ENCODE data around the gene BSCL2.

DNA sequence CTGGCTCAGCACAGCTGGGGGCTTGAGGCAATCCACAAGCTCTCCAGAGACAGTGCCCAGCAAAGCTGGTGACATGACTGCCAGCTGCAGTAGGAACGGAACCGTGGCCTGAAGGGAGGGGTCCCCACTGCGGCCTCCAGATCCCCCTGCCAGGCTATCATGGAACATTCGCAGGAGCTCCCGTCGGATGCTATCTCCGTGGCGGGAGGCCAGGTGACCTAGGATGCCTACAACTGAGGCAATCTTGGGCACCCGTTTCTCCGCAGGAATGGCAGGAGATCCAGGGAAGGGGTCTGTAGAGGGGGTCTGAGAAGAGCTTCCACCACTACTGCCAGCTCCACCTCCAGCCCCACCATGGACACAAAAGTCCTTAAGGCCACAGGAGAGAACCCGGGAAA, 58.3 kb downstream of the BSCL2 start:
- TF ChIP-seq, protein P1, sequence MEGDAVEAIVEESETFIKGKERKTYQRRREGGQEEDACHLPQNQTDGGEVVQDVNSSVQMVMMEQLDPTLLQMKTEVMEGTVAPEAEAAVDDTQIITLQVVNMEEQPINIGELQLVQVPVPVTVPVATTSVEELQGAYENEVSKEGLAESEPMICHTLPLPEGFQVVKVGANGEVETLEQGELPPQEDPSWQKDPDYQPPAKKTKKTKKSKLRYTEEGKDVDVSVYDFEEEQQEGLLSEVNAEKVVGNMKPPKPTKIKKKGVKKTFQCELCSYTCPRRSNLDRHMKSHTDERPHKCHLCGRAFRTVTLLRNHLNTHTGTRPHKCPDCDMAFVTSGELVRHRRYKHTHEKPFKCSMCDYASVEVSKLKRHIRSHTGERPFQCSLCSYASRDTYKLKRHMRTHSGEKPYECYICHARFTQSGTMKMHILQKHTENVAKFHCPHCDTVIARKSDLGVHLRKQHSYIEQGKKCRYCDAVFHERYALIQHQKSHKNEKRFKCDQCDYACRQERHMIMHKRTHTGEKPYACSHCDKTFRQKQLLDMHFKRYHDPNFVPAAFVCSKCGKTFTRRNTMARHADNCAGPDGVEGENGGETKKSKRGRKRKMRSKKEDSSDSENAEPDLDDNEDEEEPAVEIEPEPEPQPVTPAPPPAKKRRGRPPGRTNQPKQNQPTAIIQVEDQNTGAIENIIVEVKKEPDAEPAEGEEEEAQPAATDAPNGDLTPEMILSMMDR (IDR thresholded peaks at IDR 0.05), result no peak
- no peak for TF ChIP-seq ZFX (IDR thresholded peaks at IDR 0.05; ENCODE audit: borderline replicate concordance)
